ENCODE measurements around the gene KCNQ1OT1. TPM values are rescaled to one million over a fixed set of nuclear protein-coding genes. Genes with fewer than 3 reads are reported as not detected.

The KCNQ1OT1 gene
- polyA plus RNA-seq, 1 of the 3 experiments (the other 2 are of a cell fraction), result 0.03 TPM

DNA sequence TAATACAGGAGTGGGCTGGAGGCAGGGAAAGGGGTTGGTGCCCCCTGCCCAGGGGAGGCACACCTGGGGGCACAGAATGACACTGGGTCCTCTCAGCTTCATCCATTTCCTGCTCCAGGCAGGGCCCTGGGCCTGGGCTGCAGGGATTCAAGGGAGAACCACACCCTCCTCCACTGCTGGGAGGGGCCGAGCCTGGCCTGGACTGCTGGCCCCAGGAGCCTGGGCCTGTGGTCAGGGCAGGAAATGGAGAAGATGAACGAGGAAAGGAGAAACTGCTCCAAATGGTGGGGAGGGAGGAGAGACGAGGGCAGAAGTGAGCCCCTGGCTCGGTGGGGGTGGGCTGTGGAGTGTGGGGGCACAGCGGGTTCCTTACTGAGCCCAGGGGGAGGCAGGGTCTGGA is 38.1 kb upstream of the KCNQ1OT1 start:
- WGBS (ENCODE audit: low lambda C conversion rate), result 67% methylated on average over 5 of the region's 5 CpGs
- no peaks in the 10 kb centered on the region for H3K36me3 ChIP-seq (replicated peaks in 1 of 2; ENCODE audit: control insufficient read depth in 1 of 2, insufficient read depth in 2 of 2, low read length in 1 of 2)
- no peaks in the 10 kb centered on the region for H3F3A ChIP-seq (replicated peaks; ENCODE audit: insufficient read depth)
- TF ChIP-seq JUND (IDR thresholded peaks at IDR 0.05), result no peak
- TF ChIP-seq MXI1 (IDR thresholded peaks at IDR 0.05; ENCODE audit: low read depth, low read length), result no peak
- no peak for TF ChIP-seq NFIC (IDR thresholded peaks at IDR 0.05; ENCODE audit: borderline replicate concordance)
- no peak for TF ChIP-seq YY1 (IDR thresholded peaks at IDR 0.05; ENCODE audit: low read depth)
- TF ChIP-seq NRF1 (IDR thresholded peaks at IDR 0.05; ENCODE audit: low read depth, low read length), result no peak
- DNase-seq, result no peak
- no peak overlapping the region for H3K4me2 ChIP-seq
- no peaks in the 10 kb centered on the region for H3K9me2 ChIP-seq
- H3K27me3 ChIP-seq (ENCODE audit: insufficient read depth), result no peaks in the 10 kb centered on the region
- H2AFZ ChIP-seq (ENCODE audit: low read depth), result no peak overlapping the region
- H4K20me1 ChIP-seq (ENCODE audit: insufficient read depth), result no peaks in the 10 kb centered on the region
- ChIA-PET POLR2A (no interaction called here), CTCF (no interaction called here)
- no peaks in the 10 kb centered on the region for H3K9me3 ChIP-seq
- no peak overlapping the region; a peak in 1 of 4 replicates for H3K27ac ChIP-seq (ENCODE audit: low read depth in 2 of 2, low read length in 1 of 2)
- no peak overlapping the region for H3K9ac ChIP-seq
- H3K4me3 ChIP-seq (ENCODE audit: low read depth in 2 of 2, low read length in 1 of 2), result no peak overlapping the region
- no peaks in the 10 kb centered on the region for H3K79me2 ChIP-seq (ENCODE audit: insufficient read depth)
- peaks cover 0 to 53% of the 10 kb centered on the region in 2 experiments; a peak in 1 of 4 replicates for H3K4me1 ChIP-seq (ENCODE audit: control insufficient read depth in 1 of 2, insufficient read depth in 2 of 2, low read depth in 1 of 2, low read length in 1 of 2)

- Histone ChIP-seq H3K27ac (ENCODE audit: low read depth in 2 of 2, low read length in 1 of 2) (no peak overlapping the region), H3K36me3 (replicated peaks in 1 of 2; ENCODE audit: control insufficient read depth in 1 of 2, insufficient read depth in 2 of 2, low read length in 1 of 2) (no peaks in the 10 kb centered on the region), H3K79me2 (ENCODE audit: insufficient read depth) (no peaks in the 10 kb centered on the region), H4K20me1 (ENCODE audit: insufficient read depth) (no peaks in the 10 kb centered on the region), H3K9ac (no peak overlapping the region), H2AFZ (ENCODE audit: low read depth) (no peak overlapping the region), H3K9me3 (no peaks in the 10 kb centered on the region), H3K4me1 (ENCODE audit: control insufficient read depth in 1 of 2, insufficient read depth in 2 of 2, low read depth in 1 of 2, low read length in 1 of 2) (peaks cover 0 to 51% of the 10 kb centered on the region in 2 experiments; a peak in 1 of 4 replicates), H3K4me2 (no peak overlapping the region), H3K27me3 (ENCODE audit: insufficient read depth) (no peaks in the 10 kb centered on the region), H3K9me2 (no peaks in the 10 kb centered on the region), H3K4me3 (ENCODE audit: low read depth in 2 of 2, low read length in 1 of 2) (no peak overlapping the region), H3F3A (replicated peaks; ENCODE audit: insufficient read depth) (no peaks in the 10 kb centered on the region)
- POLR2A ChIA-PET, result no interaction called here
- no peak for TF ChIP-seq PBX3 (IDR thresholded peaks at IDR 0.05)
- no peak for TF ChIP-seq POLR2AphosphoS5 (IDR thresholded peaks at IDR 0.05; ENCODE audit: low read depth, low read length)
- no peak for TF ChIP-seq RFX5 (IDR thresholded peaks at IDR 0.05; ENCODE audit: low read length)
- TF ChIP-seq FOSL2 (IDR thresholded peaks at IDR 0.05; ENCODE audit: borderline replicate concordance, low read depth), result no peak
- TF ChIP-seq, protein P1, sequence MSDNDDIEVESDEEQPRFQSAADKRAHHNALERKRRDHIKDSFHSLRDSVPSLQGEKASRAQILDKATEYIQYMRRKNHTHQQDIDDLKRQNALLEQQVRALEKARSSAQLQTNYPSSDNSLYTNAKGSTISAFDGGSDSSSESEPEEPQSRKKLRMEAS (IDR thresholded peaks at IDR 0.05; ENCODE audit: low read depth), result no peak
- TF ChIP-seq IRF3 (IDR thresholded peaks at IDR 0.05; ENCODE audit: low read depth, low read length), result no peak
- no peak for TF ChIP-seq SMC3 (IDR thresholded peaks at IDR 0.05; ENCODE audit: low read depth, low read length)
- no peak for TF ChIP-seq ZBTB33 (IDR thresholded peaks at IDR 0.05; ENCODE audit: borderline replicate concordance, low read depth)
- TF ChIP-seq, protein P2, sequence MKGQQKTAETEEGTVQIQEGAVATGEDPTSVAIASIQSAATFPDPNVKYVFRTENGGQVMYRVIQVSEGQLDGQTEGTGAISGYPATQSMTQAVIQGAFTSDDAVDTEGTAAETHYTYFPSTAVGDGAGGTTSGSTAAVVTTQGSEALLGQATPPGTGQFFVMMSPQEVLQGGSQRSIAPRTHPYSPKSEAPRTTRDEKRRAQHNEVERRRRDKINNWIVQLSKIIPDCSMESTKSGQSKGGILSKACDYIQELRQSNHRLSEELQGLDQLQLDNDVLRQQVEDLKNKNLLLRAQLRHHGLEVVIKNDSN (IDR thresholded peaks at IDR 0.05; ENCODE audit: borderline replicate concordance, low read depth), result no peak
- TF ChIP-seq ELF1 (IDR thresholded peaks at IDR 0.05), result no peak
- WGBS (ENCODE audit: low lambda C conversion rate), result 58% methylated on average over 3 of the region's 7 CpGs
- DNase-seq, result no peak
- CTCF ChIA-PET, result no interaction called here
These were observed 37.4 kb upstream of the KCNQ1OT1 start for GRCh38 chr11:2737226-2737590.

Data from SK-N-SH (cell line).